Naive B cell (primary cell): ENCODE data around the gene NECAB2. TPM values are rescaled to one million over a fixed set of nuclear protein-coding genes. Genes with fewer than 3 reads are reported as not detected.
"Not testable (repeated sequence)": the region's sequence is repeated elsewhere in the genome, so short reads cannot be mapped to it uniquely, and the experiment has no call there.

Experiments
- ATAC-seq, 2 donors: fragments of 150-1000 bp; cut with Tn5 transposase; 2 replicates each; pipeline ENCODE4 v1.10.0; 2021; ENCODE audit warnings: low read depth in 2 of 2, mild to moderate bottlenecking in 2 of 2, moderate library complexity in 2 of 2
- DNase-seq: peaks from one replicate; pipeline ENCODE4 v3.0.0; 2022
- H3K27ac Mint-ChIP-seq, 6 donors: one replicate each; pipeline ENCODE4 v1.8.0; 2020 to 2022; ENCODE audit warnings: mild to moderate bottlenecking in 6 of 6, mixed read lengths in 6 of 6, moderate library complexity in 5 of 6, inconsistent platforms in 2 of 6
- H3K27me3 Mint-ChIP-seq, 3 donors: one replicate each; pipeline ENCODE4 v1.8.0; 2021 to 2022; ENCODE audit warnings: mixed read lengths in 3 of 3, mild to moderate bottlenecking in 1 of 3
- H3K36me3 Mint-ChIP-seq, 2 donors: one replicate each; pipeline ENCODE4 v1.8.0; 2020 to 2022; ENCODE audit warnings: mixed read lengths in 2 of 2, inconsistent platforms in 1 of 2, mild to moderate bottlenecking in 1 of 2
- H3K4me1 Mint-ChIP-seq, 3 donors: one replicate each; pipeline ENCODE4 v1.8.0; 2020 to 2022; ENCODE audit warnings: mixed read lengths in 3 of 3, inconsistent platforms in 1 of 3, mild to moderate bottlenecking in 1 of 3, moderate library complexity in 1 of 3
- H3K4me3 Mint-ChIP-seq, 8 donors: one replicate each; pipeline ENCODE4 v1.8.0; 2020 to 2022; ENCODE audit warnings: mild to moderate bottlenecking in 8 of 8, mixed read lengths in 8 of 8, moderate library complexity in 8 of 8, inconsistent platforms in 2 of 8
- H3K9me3 Mint-ChIP-seq, 7 donors: one replicate each; pipeline ENCODE4 v1.8.0; 2020 to 2022; ENCODE audit warnings: mixed read lengths in 7 of 7, mild to moderate bottlenecking in 5 of 7, inconsistent platforms in 2 of 7, moderate library complexity in 1 of 7
- polyA plus RNA-seq, 6 donors: library from polyadenylated mRNA; unstranded; fragments of 300-500 nt; fragmentation: Illumina TruSeq; gene quantifications; one replicate each; pipeline ENCODE4 v1.2.3, GENCODE V29; 2021; ENCODE audit warnings: low read depth in 6 of 6

The NECAB2 gene
- polyA plus RNA-seq, 6 donors from 2014 or later = not detected

DNA sequence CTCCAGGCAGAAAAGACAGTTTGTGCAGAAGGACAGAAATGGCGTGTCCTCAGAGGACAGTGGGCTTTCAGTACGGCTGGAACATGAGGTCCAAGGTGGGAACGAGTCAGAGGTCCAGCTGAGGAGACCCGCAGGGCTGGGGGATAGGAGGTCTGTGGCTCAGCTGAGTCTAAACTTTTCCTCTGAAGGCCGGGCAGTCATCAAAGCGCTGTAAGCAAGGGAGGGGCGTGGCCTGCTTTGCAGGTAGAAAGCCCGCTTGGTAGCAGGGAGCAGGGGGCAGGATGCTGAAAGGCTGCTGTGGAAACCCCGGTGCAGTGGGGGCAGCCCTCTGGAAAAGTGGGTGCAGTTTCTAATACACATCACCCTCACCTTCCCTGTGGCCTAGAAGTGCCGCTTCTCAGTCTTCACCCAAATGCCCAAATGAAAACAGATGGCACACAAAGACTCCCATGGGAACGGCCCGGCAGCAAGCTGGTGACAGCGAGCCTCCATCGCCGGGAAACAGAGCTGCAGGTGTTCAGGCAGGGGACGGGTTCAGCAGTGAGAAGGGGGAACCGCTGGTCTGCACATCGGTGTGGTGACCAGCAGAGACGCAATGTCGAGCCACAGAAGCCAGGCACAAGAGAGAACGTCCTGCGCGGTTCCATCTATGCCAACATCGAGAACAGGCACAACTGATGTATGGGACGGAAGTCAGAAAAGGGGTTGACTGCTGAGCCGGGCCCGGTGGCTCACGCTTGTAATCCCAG lies 27.2 kb upstream of the NECAB2 start:
- DNase-seq (no peak), ATAC-seq (no peak)
- H3K27ac Mint-ChIP-seq = peak overlapping the region in 1 of 6 donors; percentile 77

GRCh38 chr16:83941546-83941945 lies 26.5 kb upstream of the NECAB2 start:
- Mint-ChIP-seq H3K27ac (peak overlapping the region in 1 of 6 donors; percentile 53), H3K4me1 (peaks cover 3 to 11% (median 9%) of the 10 kb centered on the region in 3 donors)
- not testable (repeated sequence) for ATAC-seq, H3K9me3 Mint-ChIP-seq, H3K4me3 Mint-ChIP-seq, H3K36me3 Mint-ChIP-seq, DNase-seq, H3K27me3 Mint-ChIP-seq

More for the DNA sequence above, 27.2 kb upstream of the NECAB2 start:
- H3K4me1 Mint-ChIP-seq = peaks cover 3 to 11% (median 9%) of the 10 kb centered on the region in 3 donors
- peaks cover 0 to 9% of the 10 kb centered on the region in 2 donors for H3K36me3 Mint-ChIP-seq
- H3K9me3 Mint-ChIP-seq = no peaks in the 10 kb centered on the region
- no peaks in the 10 kb centered on the region for H3K27me3 Mint-ChIP-seq
- no peak overlapping the region for H3K4me3 Mint-ChIP-seq

DNA sequence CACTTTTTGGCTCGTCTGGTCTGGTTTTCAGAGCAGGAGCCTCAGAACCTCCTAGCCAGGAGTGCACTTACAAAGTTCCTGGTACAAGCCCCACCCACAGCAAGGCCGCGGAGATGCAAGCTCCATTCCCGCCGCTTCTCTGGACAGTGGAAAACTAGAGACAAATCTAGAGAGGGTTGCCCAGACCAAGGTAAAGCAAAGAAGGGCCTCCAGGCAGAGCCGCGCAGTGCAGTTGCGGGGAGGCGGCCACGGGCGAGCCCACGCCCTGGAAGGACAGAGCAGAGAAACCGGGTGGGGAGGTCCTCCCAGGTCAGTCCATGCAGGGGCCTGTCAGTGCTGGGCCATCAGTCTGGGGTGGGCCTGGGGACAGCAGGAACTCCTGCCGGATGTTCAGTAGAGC lies 26.0 kb upstream of the NECAB2 start:
- DNase-seq = no peak
- H3K9me3 Mint-ChIP-seq = no peaks in the 10 kb centered on the region
- H3K36me3 Mint-ChIP-seq = peaks cover 0 to 5% of the 10 kb centered on the region in 2 donors
- H3K4me3 Mint-ChIP-seq = no peak overlapping the region
- H3K27me3 Mint-ChIP-seq = no peaks in the 10 kb centered on the region
- peaks cover 3 to 11% (median 9%) of the 10 kb centered on the region in 3 donors for H3K4me1 Mint-ChIP-seq
- peak overlapping the region in 1 of 6 donors; percentile 53 for H3K27ac Mint-ChIP-seq
- ATAC-seq = no peak

- H3K27me3 Mint-ChIP-seq = no peaks in the 10 kb centered on the region
- H3K27ac Mint-ChIP-seq = peak overlapping the region in 2 of 6 donors; percentile 4 to 65
- peaks cover 3 to 11% (median 9%) of the 10 kb centered on the region in 3 donors for H3K4me1 Mint-ChIP-seq
- peak overlapping the region in 1 of 8 donors; percentile 48 for H3K4me3 Mint-ChIP-seq
- ATAC-seq = no peak
- no peak for DNase-seq
- no peaks in the 10 kb centered on the region for H3K9me3 Mint-ChIP-seq
- H3K36me3 Mint-ChIP-seq = no peaks in the 10 kb centered on the region
These were observed 25.1 kb upstream of the NECAB2 start for GRCh38 chr16:83942815-83943515.

- Mint-ChIP-seq H3K4me3 (no peak overlapping the region), H3K27me3 (no peaks in the 10 kb centered on the region), H3K27ac (peak overlapping the region in 1 of 6 donors; percentile 42), H3K36me3 (no peaks in the 10 kb centered on the region), H3K4me1 (peaks cover 3 to 11% (median 9%) of the 10 kb centered on the region in 3 donors), H3K9me3 (no peaks in the 10 kb centered on the region)
- ATAC-seq = no peak
- DNase-seq = no peak
These were observed 24.5 kb upstream of the NECAB2 start for GRCh38 chr16:83943516-83944050.

- Mint-ChIP-seq H3K4me3 (no peak overlapping the region), H3K36me3 (no peaks in the 10 kb centered on the region), H3K9me3 (no peaks in the 10 kb centered on the region), H3K4me1 (peaks cover under 1 to 6% (median 1%) of the 10 kb centered on the region in 3 donors), H3K27ac (no peak overlapping the region), H3K27me3 (no peaks in the 10 kb centered on the region)
- DNase-seq (no peak), ATAC-seq (no peak)
These were observed 22.5 kb upstream of the NECAB2 start for GRCh38 chr16:83945587-83945986.

DNA sequence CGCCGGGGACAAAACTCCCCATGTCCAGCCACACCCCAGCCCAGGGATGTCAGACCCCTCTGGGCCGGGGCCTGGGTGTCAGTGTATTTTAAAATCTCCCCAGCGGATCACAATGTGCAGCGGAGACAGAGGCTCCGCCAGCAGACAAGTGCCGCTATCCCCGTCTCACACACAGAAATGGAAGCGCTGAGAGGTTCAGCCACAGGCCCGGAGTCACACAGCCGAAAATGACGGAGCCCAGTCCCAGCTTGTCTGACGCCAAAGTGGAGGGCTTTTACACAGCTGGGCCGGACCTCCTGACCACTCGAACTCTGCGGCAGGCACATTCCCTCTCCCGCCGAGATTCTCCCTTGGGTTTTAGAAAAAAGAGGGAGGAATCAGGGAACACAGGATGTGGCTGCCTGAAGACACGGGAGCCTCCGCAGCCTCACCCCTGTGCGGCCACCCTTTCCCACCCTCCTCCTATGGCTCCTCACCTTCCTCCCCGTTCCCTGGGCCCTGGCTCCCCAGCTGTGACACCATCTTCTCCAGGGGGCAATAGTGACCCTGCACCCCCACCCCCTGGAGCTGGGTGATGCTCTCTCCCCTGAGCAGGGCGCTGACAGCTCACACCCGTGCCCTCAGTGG lies 21.8 kb upstream of the NECAB2 start:
- Mint-ChIP-seq H3K36me3 (no peaks in the 10 kb centered on the region), H3K27me3 (no peaks in the 10 kb centered on the region), H3K4me1 (no peaks in the 10 kb centered on the region), H3K27ac (no peak overlapping the region), H3K9me3 (no peaks in the 10 kb centered on the region), H3K4me3 (no peak overlapping the region)
- DNase-seq (no peak), ATAC-seq (no peak)

- no peak overlapping the region for H3K4me3 Mint-ChIP-seq
- ATAC-seq = no peak
- H3K9me3 Mint-ChIP-seq = no peaks in the 10 kb centered on the region
- H3K27ac Mint-ChIP-seq = no peak overlapping the region
- DNase-seq = no peak
- no peaks in the 10 kb centered on the region for H3K4me1 Mint-ChIP-seq
- H3K36me3 Mint-ChIP-seq = no peaks in the 10 kb centered on the region
- peaks cover 0 to under 1% (median 0%) of the 10 kb centered on the region in 3 donors for H3K27me3 Mint-ChIP-seq
These were observed 21.1 kb upstream of the NECAB2 start for GRCh38 chr16:83946781-83947566.

DNA sequence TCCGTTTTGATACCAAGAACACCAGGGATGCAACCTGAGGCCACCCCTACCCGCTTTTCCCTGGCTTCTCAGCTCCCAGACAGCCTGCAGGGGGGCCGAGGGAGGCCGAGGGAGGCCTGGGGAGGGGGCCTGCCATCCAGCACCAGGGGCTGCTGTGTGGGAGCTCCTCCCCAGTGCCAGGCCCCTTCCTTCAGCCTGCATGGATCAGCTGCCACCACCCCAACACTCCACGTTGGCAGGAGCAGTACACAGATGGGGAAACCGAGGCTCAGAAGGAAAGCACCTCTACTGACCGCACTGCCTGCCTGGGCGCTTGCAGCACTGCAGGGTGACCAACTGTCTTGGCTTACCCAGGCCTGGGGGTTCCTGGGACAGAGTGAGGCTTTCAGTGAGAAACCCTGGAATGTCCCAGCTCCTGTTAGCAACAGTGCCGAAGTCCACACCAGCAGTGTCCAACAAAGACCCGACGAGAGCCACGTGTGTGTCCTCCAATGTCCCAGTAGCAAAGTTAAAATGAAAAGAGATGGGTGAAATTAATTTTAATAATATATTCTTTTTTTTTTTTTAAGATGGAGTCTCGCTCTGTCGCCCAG lies 20.3 kb upstream of the NECAB2 start:
- ATAC-seq (no peak), DNase-seq (no peak)
- Mint-ChIP-seq H3K4me1 (no peaks in the 10 kb centered on the region), H3K4me3 (no peak overlapping the region), H3K9me3 (no peaks in the 10 kb centered on the region), H3K27ac (no peak overlapping the region), H3K36me3 (no peaks in the 10 kb centered on the region), H3K27me3 (peaks cover 0 to 8% (median 0%) of the 10 kb centered on the region in 3 donors)

- no peak for DNase-seq
- H3K4me1 Mint-ChIP-seq = peaks cover 2 to 8% (median 3%) of the 10 kb centered on the region in 3 donors
- H3K9me3 Mint-ChIP-seq = no peaks in the 10 kb centered on the region
- no peak overlapping the region for H3K4me3 Mint-ChIP-seq
- no peaks in the 10 kb centered on the region for H3K36me3 Mint-ChIP-seq
- H3K27ac Mint-ChIP-seq = peak overlapping the region in 1 of 6 donors; percentile 71
- H3K27me3 Mint-ChIP-seq = peaks cover 0 to 19% (median 4%) of the 10 kb centered on the region in 3 donors
- no peak for ATAC-seq
These were observed 18.9 kb upstream of the NECAB2 start for GRCh38 chr16:83948914-83949723.

GRCh38 chr16:83949724-83950001 lies 18.4 kb upstream of the NECAB2 start:
- Mint-ChIP-seq H3K27me3 (peaks cover under 1 to 25% (median 8%) of the 10 kb centered on the region in 3 donors), H3K4me1 (peaks cover 3 to 12% (median 7%) of the 10 kb centered on the region in 3 donors), H3K27ac (peak overlapping the region in 1 of 6 donors; percentile 71), H3K36me3 (no peaks in the 10 kb centered on the region), H3K4me3 (no peak overlapping the region), H3K9me3 (no peaks in the 10 kb centered on the region)
- DNase-seq (no peak), ATAC-seq (no peak)

DNA sequence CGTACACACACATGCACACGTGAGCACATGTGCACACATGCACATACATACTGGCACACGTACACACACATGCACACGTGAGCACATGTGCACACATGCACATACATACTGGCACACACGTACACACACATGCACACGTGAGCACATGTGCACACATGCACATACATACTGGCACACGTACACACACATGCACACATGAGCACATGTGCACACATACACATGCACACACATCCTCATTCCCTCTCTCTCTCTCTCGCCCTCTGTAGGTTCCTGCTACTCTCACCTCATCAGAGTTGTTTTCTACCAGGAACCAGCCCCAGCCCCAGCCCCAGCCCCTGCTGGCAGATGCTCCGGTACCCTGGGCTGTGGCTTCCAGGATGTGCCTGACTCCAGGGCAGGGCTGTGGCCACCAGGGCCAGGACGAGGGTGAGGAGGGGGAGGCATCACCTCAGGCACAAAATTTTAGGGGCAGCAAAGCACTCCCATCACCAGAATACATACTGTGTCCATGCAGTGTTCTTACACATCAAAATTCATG lies 17.1 kb upstream of the NECAB2 start:
- not testable (repeated sequence) for H3K9me3 Mint-ChIP-seq, ATAC-seq, DNase-seq, H3K36me3 Mint-ChIP-seq, H3K27ac Mint-ChIP-seq, H3K4me3 Mint-ChIP-seq
- Mint-ChIP-seq H3K4me1 (peaks cover 3 to 12% (median 7%) of the 10 kb centered on the region in 3 donors), H3K27me3 (peaks cover 8 to 37% (median 9%) of the 10 kb centered on the region in 3 donors)
